ENCODE data around the gene MAD2L1BP.

DNA sequence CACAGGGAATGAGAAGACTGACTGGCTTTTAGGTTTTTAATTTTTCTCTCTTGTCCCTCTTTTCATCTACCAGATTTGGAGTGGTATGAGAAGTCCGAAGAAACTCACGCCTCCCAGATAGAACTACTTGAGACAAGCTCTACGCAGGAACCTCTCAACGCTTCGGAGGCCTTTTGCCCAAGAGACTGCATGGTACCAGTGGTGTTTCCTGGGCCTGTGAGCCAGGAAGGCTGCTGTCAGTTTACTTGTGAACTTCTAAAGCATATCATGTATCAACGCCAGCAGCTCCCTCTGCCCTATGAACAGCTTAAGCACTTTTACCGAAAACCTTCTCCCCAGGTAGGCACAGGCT lies 644 bp downstream of the MAD2L1BP start:
- TF ChIP-seq, protein P1, sequence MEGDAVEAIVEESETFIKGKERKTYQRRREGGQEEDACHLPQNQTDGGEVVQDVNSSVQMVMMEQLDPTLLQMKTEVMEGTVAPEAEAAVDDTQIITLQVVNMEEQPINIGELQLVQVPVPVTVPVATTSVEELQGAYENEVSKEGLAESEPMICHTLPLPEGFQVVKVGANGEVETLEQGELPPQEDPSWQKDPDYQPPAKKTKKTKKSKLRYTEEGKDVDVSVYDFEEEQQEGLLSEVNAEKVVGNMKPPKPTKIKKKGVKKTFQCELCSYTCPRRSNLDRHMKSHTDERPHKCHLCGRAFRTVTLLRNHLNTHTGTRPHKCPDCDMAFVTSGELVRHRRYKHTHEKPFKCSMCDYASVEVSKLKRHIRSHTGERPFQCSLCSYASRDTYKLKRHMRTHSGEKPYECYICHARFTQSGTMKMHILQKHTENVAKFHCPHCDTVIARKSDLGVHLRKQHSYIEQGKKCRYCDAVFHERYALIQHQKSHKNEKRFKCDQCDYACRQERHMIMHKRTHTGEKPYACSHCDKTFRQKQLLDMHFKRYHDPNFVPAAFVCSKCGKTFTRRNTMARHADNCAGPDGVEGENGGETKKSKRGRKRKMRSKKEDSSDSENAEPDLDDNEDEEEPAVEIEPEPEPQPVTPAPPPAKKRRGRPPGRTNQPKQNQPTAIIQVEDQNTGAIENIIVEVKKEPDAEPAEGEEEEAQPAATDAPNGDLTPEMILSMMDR (IDR thresholded peaks at IDR 0.05) = no peak
- TF ChIP-seq, protein P2, sequence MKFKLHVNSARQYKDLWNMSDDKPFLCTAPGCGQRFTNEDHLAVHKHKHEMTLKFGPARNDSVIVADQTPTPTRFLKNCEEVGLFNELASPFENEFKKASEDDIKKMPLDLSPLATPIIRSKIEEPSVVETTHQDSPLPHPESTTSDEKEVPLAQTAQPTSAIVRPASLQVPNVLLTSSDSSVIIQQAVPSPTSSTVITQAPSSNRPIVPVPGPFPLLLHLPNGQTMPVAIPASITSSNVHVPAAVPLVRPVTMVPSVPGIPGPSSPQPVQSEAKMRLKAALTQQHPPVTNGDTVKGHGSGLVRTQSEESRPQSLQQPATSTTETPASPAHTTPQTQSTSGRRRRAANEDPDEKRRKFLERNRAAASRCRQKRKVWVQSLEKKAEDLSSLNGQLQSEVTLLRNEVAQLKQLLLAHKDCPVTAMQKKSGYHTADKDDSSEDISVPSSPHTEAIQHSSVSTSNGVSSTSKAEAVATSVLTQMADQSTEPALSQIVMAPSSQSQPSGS (CRISPR knock-in tag; IDR thresholded peaks at IDR 0.05; ENCODE audit: borderline replicate concordance, low read depth) = no peak
- TF ChIP-seq, protein P3, sequence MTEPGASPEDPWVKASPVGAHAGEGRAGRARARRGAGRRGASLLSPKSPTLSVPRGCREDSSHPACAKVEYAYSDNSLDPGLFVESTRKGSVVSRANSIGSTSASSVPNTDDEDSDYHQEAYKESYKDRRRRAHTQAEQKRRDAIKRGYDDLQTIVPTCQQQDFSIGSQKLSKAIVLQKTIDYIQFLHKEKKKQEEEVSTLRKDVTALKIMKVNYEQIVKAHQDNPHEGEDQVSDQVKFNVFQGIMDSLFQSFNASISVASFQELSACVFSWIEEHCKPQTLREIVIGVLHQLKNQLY (CRISPR knock-in tag; IDR thresholded peaks at IDR 0.05) = no peak
- TF ChIP-seq, protein P4, sequence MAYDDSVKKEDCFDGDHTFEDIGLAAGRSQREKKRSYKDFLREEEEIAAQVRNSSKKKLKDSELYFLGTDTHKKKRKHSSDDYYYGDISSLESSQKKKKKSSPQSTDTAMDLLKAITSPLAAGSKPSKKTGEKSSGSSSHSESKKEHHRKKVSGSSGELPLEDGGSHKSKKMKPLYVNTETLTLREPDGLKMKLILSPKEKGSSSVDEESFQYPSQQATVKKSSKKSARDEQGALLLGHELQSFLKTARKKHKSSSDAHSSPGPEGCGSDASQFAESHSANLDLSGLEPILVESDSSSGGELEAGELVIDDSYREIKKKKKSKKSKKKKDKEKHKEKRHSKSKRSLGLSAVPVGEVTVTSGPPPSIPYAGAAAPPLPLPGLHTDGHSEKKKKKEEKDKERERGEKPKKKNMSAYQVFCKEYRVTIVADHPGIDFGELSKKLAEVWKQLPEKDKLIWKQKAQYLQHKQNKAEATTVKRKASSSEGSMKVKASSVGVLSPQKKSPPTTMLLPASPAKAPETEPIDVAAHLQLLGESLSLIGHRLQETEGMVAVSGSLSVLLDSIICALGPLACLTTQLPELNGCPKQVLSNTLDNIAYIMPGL (CRISPR knock-in tag; IDR thresholded peaks at IDR 0.05) = no peak
- TF ChIP-seq, protein P5, sequence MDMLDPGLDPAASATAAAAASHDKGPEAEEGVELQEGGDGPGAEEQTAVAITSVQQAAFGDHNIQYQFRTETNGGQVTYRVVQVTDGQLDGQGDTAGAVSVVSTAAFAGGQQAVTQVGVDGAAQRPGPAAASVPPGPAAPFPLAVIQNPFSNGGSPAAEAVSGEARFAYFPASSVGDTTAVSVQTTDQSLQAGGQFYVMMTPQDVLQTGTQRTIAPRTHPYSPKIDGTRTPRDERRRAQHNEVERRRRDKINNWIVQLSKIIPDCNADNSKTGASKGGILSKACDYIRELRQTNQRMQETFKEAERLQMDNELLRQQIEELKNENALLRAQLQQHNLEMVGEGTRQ (CRISPR knock-in tag; IDR thresholded peaks at IDR 0.05) = no peak
- no peak for TF ChIP-seq SP1 (CRISPR knock-in tag; conservative IDR thresholded peaks at IDR 0.05)
- TF ChIP-seq, protein P6, sequence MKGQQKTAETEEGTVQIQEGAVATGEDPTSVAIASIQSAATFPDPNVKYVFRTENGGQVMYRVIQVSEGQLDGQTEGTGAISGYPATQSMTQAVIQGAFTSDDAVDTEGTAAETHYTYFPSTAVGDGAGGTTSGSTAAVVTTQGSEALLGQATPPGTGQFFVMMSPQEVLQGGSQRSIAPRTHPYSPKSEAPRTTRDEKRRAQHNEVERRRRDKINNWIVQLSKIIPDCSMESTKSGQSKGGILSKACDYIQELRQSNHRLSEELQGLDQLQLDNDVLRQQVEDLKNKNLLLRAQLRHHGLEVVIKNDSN (CRISPR knock-in tag; IDR thresholded peaks at IDR 0.05) = no peak
- no peak for TF ChIP-seq CREM (CRISPR knock-in tag; IDR thresholded peaks at IDR 0.05)
- TF ChIP-seq SOX15 (CRISPR knock-in tag; IDR thresholded peaks at IDR 0.05) = no peak

Measured in WTC11 (cell line).